Astrocyte of the spinal cord (primary cell): ENCODE data around the gene ZIC2.

Source experiments
- DNase-seq: peaks from one replicate; pipeline ENCODE4 v3.0.0; 2011; ENCODE audit warnings: low read depth, low spot score
- H3K4me3 ChIP-seq: 2 replicates; pipeline ENCODE4 v1.5.1; 2011; ENCODE audit warnings: low read depth, mild to moderate bottlenecking, low read length, moderate library complexity
- in situ Hi-C: cut with HindIII; loops from 2 replicates; pipeline ENCODE4 v1.10.0; 2017; ENCODE audit warnings: low sequenced_read_pairs
- TF ChIP-seq, protein P1 (sequence below): IDR thresholded peaks from 2 replicates; pipeline ENCODE4 v1.5.1; 2012; ENCODE audit warnings: low read depth, mild to moderate bottlenecking, low read length, inconsistent platforms

ZIC2 gene

DNA sequence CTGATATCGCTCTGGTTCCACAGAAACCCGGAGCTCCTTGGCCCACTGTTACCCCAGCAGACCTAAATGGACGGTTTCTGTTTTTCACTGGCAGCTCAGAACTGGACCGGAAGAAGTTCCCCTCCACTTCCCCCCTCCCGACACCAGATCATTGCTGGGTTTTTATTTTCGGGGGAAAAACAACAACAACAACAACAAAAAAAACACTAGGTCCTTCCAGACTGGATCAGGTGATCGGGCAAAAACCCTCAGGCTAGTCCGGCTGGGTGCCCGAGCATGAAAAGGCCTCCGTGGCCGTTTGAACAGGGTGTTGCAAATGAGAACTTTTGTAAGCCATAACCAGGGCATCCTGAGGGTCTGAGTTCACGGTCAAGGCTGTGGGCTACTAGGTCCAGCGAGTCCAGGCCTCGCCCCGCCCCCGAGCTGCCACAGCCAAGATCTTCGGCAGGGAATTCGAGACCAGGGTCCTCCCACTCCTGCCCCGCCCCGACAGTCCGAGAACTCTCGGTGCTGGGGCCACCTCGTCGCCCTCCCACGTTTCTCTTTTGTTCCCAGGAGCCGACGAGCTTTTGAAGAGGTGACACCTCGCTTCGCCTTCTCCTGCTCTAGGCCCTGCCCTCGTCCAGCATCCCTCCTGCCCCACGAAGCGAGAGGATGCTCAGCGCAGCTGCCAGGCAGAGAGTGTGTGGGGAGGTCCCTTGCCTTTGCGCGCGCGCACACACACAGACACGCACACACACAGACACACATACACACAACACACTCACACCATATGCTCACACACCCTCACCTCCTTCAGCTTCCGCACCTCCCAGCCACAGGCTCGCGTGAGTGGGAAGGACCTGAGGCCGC is 8.8 kb downstream of the ZIC2 start:
- TF ChIP-seq, protein P1, sequence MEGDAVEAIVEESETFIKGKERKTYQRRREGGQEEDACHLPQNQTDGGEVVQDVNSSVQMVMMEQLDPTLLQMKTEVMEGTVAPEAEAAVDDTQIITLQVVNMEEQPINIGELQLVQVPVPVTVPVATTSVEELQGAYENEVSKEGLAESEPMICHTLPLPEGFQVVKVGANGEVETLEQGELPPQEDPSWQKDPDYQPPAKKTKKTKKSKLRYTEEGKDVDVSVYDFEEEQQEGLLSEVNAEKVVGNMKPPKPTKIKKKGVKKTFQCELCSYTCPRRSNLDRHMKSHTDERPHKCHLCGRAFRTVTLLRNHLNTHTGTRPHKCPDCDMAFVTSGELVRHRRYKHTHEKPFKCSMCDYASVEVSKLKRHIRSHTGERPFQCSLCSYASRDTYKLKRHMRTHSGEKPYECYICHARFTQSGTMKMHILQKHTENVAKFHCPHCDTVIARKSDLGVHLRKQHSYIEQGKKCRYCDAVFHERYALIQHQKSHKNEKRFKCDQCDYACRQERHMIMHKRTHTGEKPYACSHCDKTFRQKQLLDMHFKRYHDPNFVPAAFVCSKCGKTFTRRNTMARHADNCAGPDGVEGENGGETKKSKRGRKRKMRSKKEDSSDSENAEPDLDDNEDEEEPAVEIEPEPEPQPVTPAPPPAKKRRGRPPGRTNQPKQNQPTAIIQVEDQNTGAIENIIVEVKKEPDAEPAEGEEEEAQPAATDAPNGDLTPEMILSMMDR, result no peak
- DNase-seq, result peak; percentile 69
- in situ Hi-C loops, result no loop called here
- H3K4me3 ChIP-seq, result no peak overlapping the region

DNA sequence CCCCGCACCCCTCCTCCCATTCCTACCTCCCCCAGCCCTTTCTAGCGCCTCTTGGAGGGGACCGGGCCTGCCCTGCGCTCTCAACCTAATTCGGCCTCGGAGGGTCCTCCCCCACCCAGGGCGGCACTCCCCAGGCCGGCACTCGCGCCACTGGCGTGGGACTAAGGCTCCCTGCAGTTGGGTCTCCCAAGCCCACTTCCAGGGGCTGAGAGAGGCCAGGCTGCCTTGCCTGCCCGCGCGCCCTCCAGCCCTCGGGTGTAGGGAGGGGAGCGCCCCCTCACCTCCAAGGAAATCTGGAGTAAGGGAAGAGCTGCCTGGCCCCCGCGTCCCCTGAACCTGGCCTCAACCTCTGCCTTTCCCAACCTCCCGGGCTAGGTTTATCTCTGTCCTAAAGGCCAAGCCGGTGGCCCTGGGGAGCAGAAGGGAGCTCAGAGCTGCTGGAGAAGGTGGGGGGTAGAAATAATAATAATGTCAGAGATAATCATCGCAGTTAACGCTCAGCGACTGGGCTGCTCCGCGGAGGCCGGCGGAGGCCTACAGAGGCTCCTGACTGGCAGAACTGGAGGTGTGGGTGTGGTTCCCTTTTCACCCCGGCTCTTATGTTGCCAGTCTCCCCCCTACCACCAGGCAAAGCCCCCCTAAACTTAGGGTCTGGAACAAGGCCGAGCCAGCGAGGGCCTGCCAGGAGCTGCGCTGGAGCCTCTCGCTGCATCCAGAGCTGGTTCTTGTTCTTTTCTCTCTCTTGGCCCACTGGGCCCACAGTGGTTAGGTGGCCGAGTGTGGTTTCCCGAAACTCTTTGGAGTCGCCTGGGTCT is 9.6 kb downstream of the ZIC2 start:
- in situ Hi-C loops, result no loop called here
- TF ChIP-seq, protein P1, result no peak
- no peak overlapping the region for H3K4me3 ChIP-seq
- peak; percentile 56 for DNase-seq

DNA sequence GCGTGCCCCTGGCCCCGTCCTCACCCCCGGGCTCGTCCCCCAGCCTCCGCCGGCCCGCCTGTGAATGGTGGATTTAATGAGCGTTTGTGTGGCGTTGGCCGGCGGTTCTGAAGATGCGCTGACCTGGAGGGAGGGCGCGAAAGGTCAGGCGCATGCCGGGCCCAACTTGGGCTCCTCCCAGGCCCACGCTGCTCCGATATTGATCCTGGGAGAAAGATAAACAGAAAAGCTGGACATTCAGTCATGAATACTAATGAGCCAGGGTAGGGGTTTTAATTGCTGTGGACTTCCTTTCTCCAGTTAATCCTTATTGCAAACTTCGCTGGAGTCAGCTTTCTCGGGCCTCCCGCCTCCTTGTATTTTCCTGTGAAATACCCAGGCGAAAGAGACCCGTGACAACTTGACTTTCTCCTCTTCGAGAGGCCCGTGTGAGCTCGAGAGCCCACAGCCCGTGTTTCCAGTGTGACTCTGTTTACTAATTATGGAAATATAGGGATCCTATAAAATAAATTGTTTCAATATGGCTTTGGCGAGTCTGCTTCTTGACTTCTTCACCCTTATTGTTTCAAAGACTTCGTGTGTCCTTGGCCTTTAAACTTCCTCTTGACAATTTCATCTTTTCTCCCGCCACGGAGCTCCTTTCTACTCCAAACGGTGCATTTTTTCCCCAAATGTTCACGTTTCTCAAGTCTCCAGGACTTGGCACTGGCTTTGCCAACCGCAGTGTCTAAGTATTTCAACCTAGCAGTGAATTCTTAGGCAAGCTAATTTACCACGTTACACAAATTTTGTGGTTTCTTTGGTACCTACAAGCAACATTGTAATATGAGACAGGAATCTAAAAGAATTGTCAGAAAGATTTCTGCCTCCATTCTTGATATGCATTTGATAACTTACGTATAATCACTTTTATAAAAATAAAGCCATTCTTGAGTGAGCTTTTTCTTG is 10.5 kb downstream of the ZIC2 start:
- in situ Hi-C loops, result no loop called here
- no peak overlapping the region for H3K4me3 ChIP-seq
- TF ChIP-seq, protein P1, result no peak
- peak; percentile 73 for DNase-seq

DNA sequence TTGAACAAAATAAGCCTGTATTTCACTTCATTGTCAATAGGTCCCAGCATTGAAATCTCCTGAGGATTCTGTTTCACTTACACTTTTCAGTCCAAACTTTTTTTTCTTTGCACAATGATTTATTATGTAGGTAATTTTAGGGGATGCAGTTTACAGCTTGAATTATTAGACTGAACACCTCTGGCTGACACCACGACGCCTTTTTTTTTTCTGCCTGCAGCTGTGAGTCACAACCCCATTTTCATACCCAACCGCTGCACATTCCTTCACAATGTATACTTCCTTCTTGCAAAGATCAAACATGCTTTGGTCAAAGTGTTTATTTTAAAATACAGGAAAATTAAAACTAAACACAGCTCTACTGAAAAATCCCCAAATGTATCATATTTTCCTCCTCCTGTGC is 11.4 kb downstream of the ZIC2 start:
- peak; percentile 83 for DNase-seq
- in situ Hi-C loops, result no loop called here
- TF ChIP-seq, protein P1, result no peak

DNA sequence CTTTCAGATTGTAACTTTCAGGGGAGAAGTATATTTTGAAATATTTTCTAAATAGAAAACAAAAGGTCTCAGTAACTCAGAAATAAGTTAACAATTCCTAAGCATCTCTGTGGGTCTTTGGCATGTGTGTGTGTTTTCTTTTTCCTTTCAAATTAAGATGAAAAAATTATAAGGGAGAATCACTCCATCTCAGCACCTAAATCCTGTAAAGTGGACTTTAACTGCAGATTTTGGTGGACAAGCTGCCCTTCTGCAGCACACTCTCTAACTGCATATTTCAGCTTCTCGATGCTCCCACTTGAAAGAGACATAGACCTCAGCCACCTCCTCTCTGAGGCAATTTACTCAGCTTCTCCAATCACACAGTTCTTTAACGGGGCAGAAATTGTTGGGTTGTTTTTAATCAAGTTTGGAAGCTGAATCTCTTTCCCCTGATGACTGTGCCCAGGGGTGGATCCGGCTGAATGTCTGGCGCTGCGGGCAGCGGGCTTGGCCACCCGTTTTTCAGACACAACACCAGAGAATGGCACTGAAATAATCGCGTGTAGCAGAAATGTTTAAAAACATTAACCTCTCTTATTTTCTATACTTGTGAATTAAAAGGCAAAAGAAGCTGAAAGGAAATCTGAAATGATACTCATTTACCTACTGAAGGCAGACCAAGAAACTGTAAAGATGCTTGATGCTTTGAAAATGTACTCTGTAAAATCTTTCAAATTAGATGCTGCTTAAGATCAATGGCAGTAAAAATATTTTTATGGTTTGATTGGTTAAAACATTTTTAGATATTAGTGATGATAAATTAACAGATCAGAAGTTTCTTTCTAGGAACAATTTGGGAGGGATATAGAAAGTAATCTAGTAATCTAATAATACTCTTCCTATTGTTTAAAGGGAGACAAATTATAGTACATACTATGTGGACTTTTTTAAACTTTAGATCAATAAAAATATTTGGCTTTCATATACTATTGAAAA is 12.4 kb downstream of the ZIC2 start:
- no peak overlapping the region for H3K4me3 ChIP-seq
- peak; percentile 54 for DNase-seq
- in situ Hi-C loops, result no loop called here
- TF ChIP-seq, protein P1, result no peak

More for the DNA sequence above, 11.4 kb downstream of the ZIC2 start:
- H3K4me3 ChIP-seq, result no peak overlapping the region
